ENCODE measurements around the gene CEBPA. TPM values are rescaled to one million over a fixed set of nuclear protein-coding genes. Genes with fewer than 3 reads are reported as not detected.

The CEBPA gene
- total and polyA plus RNA-seq, 4 donors: 32.9 to 112 (median 82.7) TPM

GRCh38 chr19:33264881-33265445 lies 37.4 kb downstream of the CEBPA start:
- H3K36me3 ChIP-seq (ENCODE audit: control insufficient read depth in 4 of 4, insufficient read depth in 3 of 4, low read depth in 1 of 4, low read length in 3 of 4): no peaks in the 10 kb centered on the region
- H3K9ac ChIP-seq (ENCODE audit: low read depth in 1 of 2, low read length in 2 of 2): no peak overlapping the region
- no peak overlapping the region for H3K4me3 ChIP-seq (ENCODE audit: low read depth in 1 of 3, low read length in 3 of 3)
- H3K9me3 ChIP-seq (ENCODE audit: control insufficient read depth in 4 of 4, low read length in 3 of 4): no peaks in the 10 kb centered on the region
- no peaks in the 10 kb centered on the region for H3K27me3 ChIP-seq (ENCODE audit: control insufficient read depth in 4 of 4, insufficient read depth in 4 of 4, low read length in 3 of 4)
- 94% methylated on average over 14 of the region's 14 CpGs for WGBS
- peaks cover 0 to 12% (median 3%) of the 10 kb centered on the region in 4 donors for H3K4me1 ChIP-seq (ENCODE audit: control insufficient read depth in 4 of 4, insufficient read depth in 4 of 4, low read length in 3 of 4)
- H3K27ac ChIP-seq (ENCODE audit: low read depth in 1 of 2, low read length in 2 of 2): no peak overlapping the region
- TF ChIP-seq NR2F2 (IDR thresholded peaks at IDR 0.05): no peak
- DNase-seq (ENCODE audit: low spot score): no peak

- H3K36me3 ChIP-seq (ENCODE audit: control insufficient read depth in 4 of 4, insufficient read depth in 3 of 4, low read depth in 1 of 4, low read length in 3 of 4): no peaks in the 10 kb centered on the region
- no peak overlapping the region for H3K4me3 ChIP-seq (ENCODE audit: low read depth in 1 of 3, low read length in 3 of 3)
- WGBS: 84% methylated on average over 25 of the region's 25 CpGs
- H3K9ac ChIP-seq (ENCODE audit: low read depth in 1 of 2, low read length in 2 of 2): no peak overlapping the region
- peaks cover 0 to 12% (median 3%) of the 10 kb centered on the region in 4 donors for H3K4me1 ChIP-seq (ENCODE audit: control insufficient read depth in 4 of 4, insufficient read depth in 4 of 4, low read length in 3 of 4)
- H3K27ac ChIP-seq (ENCODE audit: low read depth in 1 of 2, low read length in 2 of 2): no peak overlapping the region
- DNase-seq (ENCODE audit: low spot score): no peak
- TF ChIP-seq YY1 (IDR thresholded peaks at IDR 0.05) (no peak), REST (IDR thresholded peaks at IDR 0.05) (no peak), ZBTB33 (IDR thresholded peaks at IDR 0.05) (no peak), RAD21 (IDR thresholded peaks at IDR 0.05) (no peak), FOXA2 (IDR thresholded peaks at IDR 0.05) (no peak), FOXA1 (IDR thresholded peaks at IDR 0.05) (no peak), GABPA (IDR thresholded peaks at IDR 0.05 in 1 of 2, conservative IDR thresholded peaks at IDR 0.05 in 1 of 2) (no peak), CTCF (IDR thresholded peaks at IDR 0.05; ENCODE audit: low read depth, low read length, missing input control) (no peak), JUND (IDR thresholded peaks at IDR 0.05) (no peak), EGR1 (IDR thresholded peaks at IDR 0.05; ENCODE audit: low read depth in 2 of 2) (no peak), TAF1 (conservative IDR thresholded peaks at IDR 0.05) (no peak), HNF4G (IDR thresholded peaks at IDR 0.05) (no peak), HNF4A (conservative IDR thresholded peaks at IDR 0.05) (no peak), RXRA (IDR thresholded peaks at IDR 0.05) (no peak), ATF3 (IDR thresholded peaks at IDR 0.05) (no peak), SP1 (IDR thresholded peaks at IDR 0.05) (no peak), MAX (IDR thresholded peaks at IDR 0.05) (no peak), NR2F2 (IDR thresholded peaks at IDR 0.05) (no peak)
- no peaks in the 10 kb centered on the region for H3K27me3 ChIP-seq (ENCODE audit: control insufficient read depth in 4 of 4, insufficient read depth in 4 of 4, low read length in 3 of 4)
- no peaks in the 10 kb centered on the region for H3K9me3 ChIP-seq (ENCODE audit: control insufficient read depth in 4 of 4, low read length in 3 of 4)
Observed at GRCh38 chr19:33263325-33264023, 38.9 kb downstream of the CEBPA start.

Data from liver (tissue), 9 donors.